OCI-LY7 (cell line): ENCODE data around the gene SULF2.

Experiments
- CTCF ChIP-seq: fragments of 200-600 bp; sonication (generic); conservative IDR thresholded peaks from 2 replicates; pipeline ENCODE4 v1.5.1; 2014; ENCODE audit warnings: mild to moderate bottlenecking, antibody characterized with exemption, low read length, moderate library complexity, mixed read lengths
- EZH2phosphoT487 ChIP-seq: fragments of 200-600 bp; sonication (generic); IDR thresholded peaks from 2 replicates; pipeline ENCODE4 v1.6.1; 2018; ENCODE audit warnings: low read depth, borderline replicate concordance, mild to moderate bottlenecking, mixed run types, antibody characterized with exemption, low read length, moderate library complexity, mixed read lengths

- no peak for TF ChIP-seq CTCF
- no peak for TF ChIP-seq EZH2phosphoT487
Measured at GRCh38 chr20:47654370-47654769, 130.9 kb downstream of the SULF2 start.
